ENCODE results near the gene ABL2.

GRCh38 chr1:179247923-179248322 is 18.4 kb upstream of the ABL2 start:
- TF ChIP-seq CTCF (IDR thresholded peaks at IDR 0.05 in 8 of 11, conservative IDR thresholded peaks at IDR 0.05 in 3 of 11), result no peak
- TF ChIP-seq POLR2AphosphoS5 (IDR thresholded peaks at IDR 0.05), result no peak
